Calu3 (cell line): ENCODE data around the gene VLDLR. TPM values are rescaled to one million over a fixed set of nuclear protein-coding genes. Genes with fewer than 3 reads are reported as not detected.

Source experiments
- BruUV-seq: library from RNA; stranded (reverse); fragments of 400-500 nt; replicated peaks from 2 replicates; lab custom pipeline; 2021; lab: Mats Ljungman, UMichigan
- CTCF ChIA-PET: fragments of 300-600 bp; sonication (Branson Sonifier 250); formaldehyde crosslinking; loops from one replicate; lab custom pipeline; 2022; ENCODE audit warnings: antibody characterized with exemption; lab: Charles Lee
- DNase-seq: peaks from one replicate; pipeline ENCODE4 v3.0.0; 2022
- H3K27ac Mint-ChIP-seq: one replicate; pipeline ENCODE4 v1.8.0; 2022; ENCODE audit warnings: mixed read lengths; ENCODE audit not compliant: unreplicated experiment
- H3K27me3 Mint-ChIP-seq: one replicate; pipeline ENCODE4 v1.8.0; 2022; ENCODE audit warnings: mixed read lengths; ENCODE audit not compliant: unreplicated experiment
- H3K36me3 Mint-ChIP-seq: one replicate; pipeline ENCODE4 v1.8.0; 2022; ENCODE audit warnings: mild to moderate bottlenecking, moderate library complexity, mixed read lengths; ENCODE audit not compliant: insufficient read depth, unreplicated experiment
- H3K4me1 Mint-ChIP-seq: one replicate; pipeline ENCODE4 v1.8.0; 2022; ENCODE audit warnings: mild to moderate bottlenecking, low read depth, mixed read lengths; ENCODE audit not compliant: unreplicated experiment
- H3K4me3 Mint-ChIP-seq: one replicate; pipeline ENCODE4 v1.8.0; 2022; ENCODE audit warnings: mild to moderate bottlenecking, low read depth, moderate library complexity, mixed read lengths; ENCODE audit not compliant: unreplicated experiment
- H3K9me3 Mint-ChIP-seq: one replicate; pipeline ENCODE4 v1.8.0; 2022; ENCODE audit warnings: low read depth, mixed read lengths; ENCODE audit not compliant: unreplicated experiment
- CTCF ChIP-seq: fragments of 200-600 bp; IDR thresholded peaks from one replicate; pipeline ENCODE4 v1.8.0; 2022; ENCODE audit warnings: antibody characterized with exemption; ENCODE audit not compliant: unreplicated experiment
- intact Hi-C: fragments of 100-400 bp; cut with micrococcal nuclease; formaldehyde crosslinking; loops from one replicate; pipeline ENCODE4 v1.10.0; 2022; ENCODE audit not compliant: unreplicated experiment
- total RNA-seq: library from RNA; stranded (reverse); gene quantifications from 2 replicates; pipeline ENCODE4 v1.2.3, GENCODE V29; 2022

Gene VLDLR
- total RNA-seq, 1 experiment from 2014 or later: 17.8 TPM

- CTCF ChIA-PET: no interaction called here
- Mint-ChIP-seq H3K36me3 (no peaks in the 10 kb centered on the region), H3K27me3 (no peaks in the 10 kb centered on the region), H3K9me3 (no peaks in the 10 kb centered on the region), H3K4me1 (peaks cover 8% of the 10 kb centered on the region), H3K4me3 (no peak overlapping the region), H3K27ac (no peak overlapping the region)
- no peak for TF ChIP-seq CTCF
- intact Hi-C loops: no loop called here
- DNase-seq: no peak
- BruUV-seq: no TSS peak
Measured at GRCh38 chr9:2599896-2600295, 21.7 kb upstream of the VLDLR start.

- Mint-ChIP-seq H3K27ac (no peak overlapping the region), H3K27me3 (no peaks in the 10 kb centered on the region), H3K9me3 (no peaks in the 10 kb centered on the region), H3K4me3 (no peak overlapping the region), H3K36me3 (no peaks in the 10 kb centered on the region), H3K4me1 (peaks cover 8% of the 10 kb centered on the region)
- no peak for TF ChIP-seq CTCF
- intact Hi-C loops: no loop called here
- no peak for DNase-seq
- BruUV-seq: no TSS peak
- CTCF ChIA-PET: no interaction called here
Measured at GRCh38 chr9:2600307-2600706, 21.3 kb upstream of the VLDLR start.

- H3K9me3 Mint-ChIP-seq: no peaks in the 10 kb centered on the region
- H3K27ac Mint-ChIP-seq: no peak overlapping the region
- no TSS peak for BruUV-seq
- TF ChIP-seq CTCF: no peak
- intact Hi-C loops: no loop called here
- H3K27me3 Mint-ChIP-seq: no peaks in the 10 kb centered on the region
- CTCF ChIA-PET: no interaction called here
- H3K4me3 Mint-ChIP-seq: no peak overlapping the region
- no peak for DNase-seq
- H3K4me1 Mint-ChIP-seq: peaks cover 8% of the 10 kb centered on the region
- no peaks in the 10 kb centered on the region for H3K36me3 Mint-ChIP-seq
Measured at GRCh38 chr9:2601785-2602378, 19.7 kb upstream of the VLDLR start.

GRCh38 chr9:2602704-2603116 lies 18.9 kb upstream of the VLDLR start:
- H3K27ac Mint-ChIP-seq: no peak overlapping the region
- H3K36me3 Mint-ChIP-seq: no peaks in the 10 kb centered on the region
- BruUV-seq: no TSS peak
- no peaks in the 10 kb centered on the region for H3K27me3 Mint-ChIP-seq
- TF ChIP-seq CTCF: no peak
- DNase-seq: no peak
- H3K4me1 Mint-ChIP-seq: peaks cover 8% of the 10 kb centered on the region
- no peaks in the 10 kb centered on the region for H3K9me3 Mint-ChIP-seq
- no peak overlapping the region for H3K4me3 Mint-ChIP-seq
- intact Hi-C loops: no loop called here
- CTCF ChIA-PET: interaction anchor here (0.6 kb wide), 1 partner anchor 10 kb away, joined by 3 read pairs; no protein-coding TSS in a partner anchor
